Kidney (tissue), 14 donors: Measurements from ENCODE around the gene P4HA3. TPM values are rescaled to one million over a fixed set of nuclear protein-coding genes. Genes with fewer than 3 reads are reported as not detected.

ENCODE experiments used
- DNase-seq, 5 donors: peaks; one replicate each; pipeline ENCODE4 v3.0.0-alpha.2; 2013 to 2020
- FAIRE-seq: peaks from 2 replicates; lab custom pipeline; 2012; peaks lifted over from hg19 to GRCh38; lab: Jason Lieb, UNC
- H3K27ac ChIP-seq, 2 donors: one replicate each; pipeline ENCODE4 v1.7.0; 2013; ENCODE audit warnings: low read depth in 2 of 2, low read length in 2 of 2, inconsistent platforms in 1 of 2
- H3K27me3 ChIP-seq: one replicate; pipeline ENCODE4 v1.7.1; 2013; ENCODE audit warnings: low read length, inconsistent platforms; ENCODE audit not compliant: control insufficient read depth, insufficient read depth
- H3K36me3 ChIP-seq, 3 donors: one replicate each; pipeline versions ENCODE4 v1.7.0 to v1.7.1; 2013; ENCODE audit warnings: low read length in 3 of 3, control low read depth in 1 of 3, inconsistent platforms in 1 of 3; ENCODE audit not compliant: insufficient read depth in 3 of 3, control insufficient read depth in 2 of 3
- H3K4me1 ChIP-seq, 3 donors: one replicate each; pipeline versions ENCODE4 v1.7.0 to v1.7.1; 2013; ENCODE audit warnings: low read length in 3 of 3, inconsistent platforms in 1 of 3, low read depth in 1 of 3; ENCODE audit not compliant: control insufficient read depth in 2 of 3, insufficient read depth in 2 of 3
- H3K4me3 ChIP-seq, 3 donors: one replicate each; pipeline versions ENCODE4 v1.7.0 to v1.8.1; 2013; ENCODE audit warnings: low read length in 3 of 3, control low read depth in 1 of 3, inconsistent platforms in 1 of 3
- H3K9ac ChIP-seq, 3 donors: one replicate each; pipeline versions ENCODE4 v1.7.0 to v1.7.1; 2013; ENCODE audit warnings: low read length in 3 of 3, control low read depth in 1 of 3, inconsistent platforms in 1 of 3
- H3K9me3 ChIP-seq, 3 donors: one replicate each; pipeline versions ENCODE4 v1.7.0 to v1.7.1; 2013; ENCODE audit warnings: low read length in 3 of 3, control low read depth in 1 of 3, inconsistent platforms in 1 of 3; ENCODE audit not compliant: control insufficient read depth in 2 of 3, insufficient read depth in 1 of 3
- CTCF ChIP-seq: IDR thresholded peaks from 3 replicates; pipeline ENCODE4 v1.5.1; 2012; ENCODE audit warnings: mild to moderate bottlenecking, moderate library complexity, borderline replicate concordance; ENCODE audit not compliant: insufficient read depth; ENCODE audit errors: extremely low read depth
- intact Hi-C: fragments of 100-400 bp; cut with DNase I; formaldehyde crosslinking; loops from one replicate; pipeline ENCODE4 v1.11.1; 2022
- polyA plus RNA-seq: library from polyadenylated mRNA; stranded (reverse); fragments of 350-450 nt; fragmentation: Illumina TruSeq; extraction: RNeasy Lipid Tissue Mini Kit (QIAGEN cat#74804); gene quantifications from one replicate; pipeline ENCODE4 v1.2.3, GENCODE V29; 2014; ENCODE audit warnings: low read depth, low replicate concordance; ENCODE audit not compliant: insufficient read depth
- total RNA-seq: library from RNA; stranded (reverse); fragmentation: NEBNext Ultra II Directional; extraction: Animal tissue kit (Norgen Biotek cat#: 25700); gene quantifications from one replicate; pipeline ENCODE4 v1.2.1, GENCODE V29; 2021
- donor health status: control.
- donor health status: control.
- donor health status: control.
- donor health status: control.
- donor health status: control.
- donor health status: DM: yes; HTN: yes; CAD: no.
- donor health status: Normal renal cell carcinoma (clear cell type).

The P4HA3 gene
- total and polyA plus RNA-seq, 2 donors from 2014 or later, result 0.39 to 1.2 TPM

- H3K4me1 ChIP-seq, result peaks cover 0 to 3% (median 0%) of the 10 kb centered on the region in 3 donors
These were observed 18.8 kb upstream of the P4HA3 start for GRCh38 chr11:74330075-74330858.

DNA sequence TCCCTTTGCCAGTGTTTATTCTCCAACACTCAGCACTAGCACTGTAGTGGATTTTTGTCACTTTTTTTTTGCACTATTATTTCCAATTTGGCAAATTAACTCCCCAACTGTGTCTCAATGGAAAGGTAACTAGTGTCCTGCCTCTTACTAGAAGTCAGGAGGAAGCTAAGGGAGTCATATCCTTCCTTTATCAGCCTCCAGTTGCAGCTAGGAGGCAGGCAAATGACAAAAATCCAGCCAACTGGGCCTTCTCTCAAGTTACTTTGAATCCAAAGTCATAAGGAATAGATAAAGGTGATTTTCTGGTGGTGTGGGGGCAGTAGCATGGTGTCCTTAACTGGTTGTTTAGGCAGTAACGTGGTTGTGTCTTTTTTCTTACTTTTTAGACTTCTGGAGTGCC is 15.6 kb upstream of the P4HA3 start:
- FAIRE-seq (no peak), DNase-seq (no peak)
- H3K9me3 ChIP-seq, result no peaks in the 10 kb centered on the region
- TF ChIP-seq CTCF, result no peak
- H3K4me3 ChIP-seq, result no peak overlapping the region
- intact Hi-C loops, result loop anchor here (10.0 kb wide), 1 partner anchor 62 kb away; no protein-coding TSS in a partner anchor
- no peak overlapping the region for H3K9ac ChIP-seq
- no peak overlapping the region for H3K27ac ChIP-seq
- no peaks in the 10 kb centered on the region for H3K27me3 ChIP-seq
- H3K4me1 ChIP-seq, result peaks cover 0 to 3% (median 0%) of the 10 kb centered on the region in 3 donors
- H3K36me3 ChIP-seq, result no peaks in the 10 kb centered on the region

More at GRCh38 chr11:74330075-74330858, 18.8 kb upstream of the P4HA3 start:
- H3K36me3 ChIP-seq, result no peaks in the 10 kb centered on the region
- no peak overlapping the region for H3K27ac ChIP-seq
- TF ChIP-seq CTCF, result no peak
- no peaks in the 10 kb centered on the region for H3K9me3 ChIP-seq
- no peak overlapping the region for H3K9ac ChIP-seq
- H3K27me3 ChIP-seq, result no peaks in the 10 kb centered on the region
- FAIRE-seq (no peak), DNase-seq (no peak)
- H3K4me3 ChIP-seq, result no peak overlapping the region
- intact Hi-C loops, result no loop called here

DNA sequence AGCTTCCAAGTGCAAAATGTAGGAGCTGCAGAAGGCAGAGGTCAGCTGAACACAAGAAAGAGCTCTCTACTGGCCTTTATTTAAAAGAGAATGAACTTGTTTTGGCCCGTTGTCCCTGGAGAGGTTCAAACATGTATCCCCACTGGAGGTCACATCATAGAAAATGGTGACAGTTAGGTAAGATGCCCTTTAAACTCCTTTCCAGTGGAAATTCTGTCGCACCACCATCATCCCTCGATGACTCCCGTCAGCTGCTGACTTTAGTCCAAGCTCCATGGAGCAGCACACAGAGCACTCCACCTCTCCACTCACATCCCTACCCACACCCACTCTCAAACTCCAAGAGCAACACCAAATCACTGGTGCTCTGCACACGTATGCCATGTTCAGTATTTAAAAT is 15.2 kb upstream of the P4HA3 start:
- Histone ChIP-seq H3K9me3 (no peaks in the 10 kb centered on the region), H3K27me3 (no peaks in the 10 kb centered on the region), H3K4me3 (no peak overlapping the region), H3K27ac (no peak overlapping the region), H3K36me3 (no peaks in the 10 kb centered on the region), H3K4me1 (peaks cover 0 to 3% (median 0%) of the 10 kb centered on the region in 3 donors), H3K9ac (no peak overlapping the region)
- intact Hi-C loops, result loop anchor here (10.0 kb wide), 1 partner anchor 62 kb away; no protein-coding TSS in a partner anchor
- no peak for DNase-seq
- no peak for TF ChIP-seq CTCF
- FAIRE-seq, result no peak
